ENCODE data around the gene ADAM29.

The ADAM29 gene

DNA sequence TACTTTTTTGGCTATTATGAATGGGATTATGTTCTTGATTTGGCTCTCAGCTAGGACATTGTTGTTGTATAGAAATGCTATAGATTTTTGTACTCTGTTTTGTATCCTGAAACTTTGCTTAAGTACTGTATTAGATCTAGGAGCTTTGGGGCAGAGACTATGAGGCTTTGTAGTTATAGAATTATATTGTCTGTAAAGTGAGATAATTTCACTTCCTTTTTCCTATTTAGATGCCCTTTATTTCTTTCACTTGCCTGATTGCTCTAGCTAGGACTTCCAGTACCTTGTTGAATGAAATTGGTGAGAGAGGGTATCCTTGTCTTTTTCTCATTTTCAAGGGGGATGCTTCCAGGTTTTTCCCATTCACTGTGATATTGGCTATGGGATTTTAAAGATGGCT, 28.1 kb downstream of the ADAM29 start:
- no peaks in the 10 kb centered on the region for H3K9me2 ChIP-seq (replicated peaks; ENCODE audit: low read depth, low read length)
- no peak overlapping the region for H3K9ac ChIP-seq (ENCODE audit: low read depth, low read length, poor library complexity, severe bottlenecking)
- no peak overlapping the region for H3K4me2 ChIP-seq (ENCODE audit: low read depth, low read length, poor library complexity, severe bottlenecking)
- no peaks in the 10 kb centered on the region for H3K27me3 ChIP-seq (ENCODE audit: insufficient read depth, low read length, poor library complexity, severe bottlenecking)
- H3F3A ChIP-seq (ENCODE audit: low read depth), result no peaks in the 10 kb centered on the region
- H3K4me1 ChIP-seq (ENCODE audit: insufficient read depth, low read length, poor library complexity, severe bottlenecking), result no peaks in the 10 kb centered on the region
- no peak overlapping the region for H3K4me3 ChIP-seq (ENCODE audit: low read length, poor library complexity, severe bottlenecking)
- no peaks in the 10 kb centered on the region for H3K36me3 ChIP-seq (ENCODE audit: insufficient read depth, low read length)
- H3K9me3 ChIP-seq (ENCODE audit: insufficient read depth, low read depth, low read length), result no peaks in the 10 kb centered on the region
- H3K79me2 ChIP-seq (ENCODE audit: insufficient read depth, low read length), result no peaks in the 10 kb centered on the region
- TF ChIP-seq, protein P1, sequence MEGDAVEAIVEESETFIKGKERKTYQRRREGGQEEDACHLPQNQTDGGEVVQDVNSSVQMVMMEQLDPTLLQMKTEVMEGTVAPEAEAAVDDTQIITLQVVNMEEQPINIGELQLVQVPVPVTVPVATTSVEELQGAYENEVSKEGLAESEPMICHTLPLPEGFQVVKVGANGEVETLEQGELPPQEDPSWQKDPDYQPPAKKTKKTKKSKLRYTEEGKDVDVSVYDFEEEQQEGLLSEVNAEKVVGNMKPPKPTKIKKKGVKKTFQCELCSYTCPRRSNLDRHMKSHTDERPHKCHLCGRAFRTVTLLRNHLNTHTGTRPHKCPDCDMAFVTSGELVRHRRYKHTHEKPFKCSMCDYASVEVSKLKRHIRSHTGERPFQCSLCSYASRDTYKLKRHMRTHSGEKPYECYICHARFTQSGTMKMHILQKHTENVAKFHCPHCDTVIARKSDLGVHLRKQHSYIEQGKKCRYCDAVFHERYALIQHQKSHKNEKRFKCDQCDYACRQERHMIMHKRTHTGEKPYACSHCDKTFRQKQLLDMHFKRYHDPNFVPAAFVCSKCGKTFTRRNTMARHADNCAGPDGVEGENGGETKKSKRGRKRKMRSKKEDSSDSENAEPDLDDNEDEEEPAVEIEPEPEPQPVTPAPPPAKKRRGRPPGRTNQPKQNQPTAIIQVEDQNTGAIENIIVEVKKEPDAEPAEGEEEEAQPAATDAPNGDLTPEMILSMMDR (conservative IDR thresholded peaks at IDR 0.05; ENCODE audit: low read length), result no peak
- TF ChIP-seq EZH2phosphoT487 (IDR thresholded peaks at IDR 0.05; ENCODE audit: borderline replicate concordance), result no peak
- H2AFZ ChIP-seq (ENCODE audit: low read length), result no peak overlapping the region
- H4K20me1 ChIP-seq (ENCODE audit: insufficient read depth, low read length, poor library complexity, severe bottlenecking), result no peaks in the 10 kb centered on the region

DNA sequence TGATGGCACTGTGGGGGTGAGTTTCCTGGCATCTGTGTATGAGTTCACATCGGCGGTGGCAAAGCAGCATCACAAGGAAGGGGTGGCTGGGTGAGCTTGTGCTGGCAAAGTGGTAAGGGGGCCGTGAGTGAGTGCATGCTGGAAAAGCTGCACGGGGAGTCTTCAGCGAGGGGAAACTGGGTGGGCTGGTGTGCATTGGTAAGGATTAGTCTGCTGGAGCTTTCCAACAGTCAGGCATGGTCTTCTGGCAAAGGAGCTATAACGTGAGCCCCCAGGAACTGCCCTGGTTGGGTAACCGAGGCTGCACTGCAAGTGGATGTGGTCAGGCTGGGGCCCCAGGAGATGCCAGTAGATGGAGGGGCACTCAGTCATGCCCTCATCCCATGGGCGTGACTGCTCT, 30.7 kb downstream of the ADAM29 start:
- H4K20me1 ChIP-seq (ENCODE audit: insufficient read depth, low read length, poor library complexity, severe bottlenecking), result no peaks in the 10 kb centered on the region
- H3K4me1 ChIP-seq (ENCODE audit: insufficient read depth, low read length, poor library complexity, severe bottlenecking), result no peaks in the 10 kb centered on the region
- no peak overlapping the region for H2AFZ ChIP-seq (ENCODE audit: low read length)
- H3K4me3 ChIP-seq (ENCODE audit: low read length, poor library complexity, severe bottlenecking), result no peak overlapping the region
- no peak overlapping the region for H3K9ac ChIP-seq (ENCODE audit: low read depth, low read length, poor library complexity, severe bottlenecking)
- no peaks in the 10 kb centered on the region for H3K79me2 ChIP-seq (ENCODE audit: insufficient read depth, low read length)
- no peak overlapping the region for H3K4me2 ChIP-seq (ENCODE audit: low read depth, low read length, poor library complexity, severe bottlenecking)
- H3F3A ChIP-seq (ENCODE audit: low read depth), result no peaks in the 10 kb centered on the region
- H3K9me3 ChIP-seq (ENCODE audit: insufficient read depth, low read depth, low read length), result no peaks in the 10 kb centered on the region
- no peak for TF ChIP-seq EZH2phosphoT487 (IDR thresholded peaks at IDR 0.05; ENCODE audit: borderline replicate concordance)
- TF ChIP-seq, protein P1 (conservative IDR thresholded peaks at IDR 0.05; ENCODE audit: low read length), result no peak
- no peaks in the 10 kb centered on the region for H3K36me3 ChIP-seq (ENCODE audit: insufficient read depth, low read length)
- no peaks in the 10 kb centered on the region for H3K9me2 ChIP-seq (replicated peaks; ENCODE audit: low read depth, low read length)
- H3K27me3 ChIP-seq (ENCODE audit: insufficient read depth, low read length, poor library complexity, severe bottlenecking), result no peaks in the 10 kb centered on the region

DNA sequence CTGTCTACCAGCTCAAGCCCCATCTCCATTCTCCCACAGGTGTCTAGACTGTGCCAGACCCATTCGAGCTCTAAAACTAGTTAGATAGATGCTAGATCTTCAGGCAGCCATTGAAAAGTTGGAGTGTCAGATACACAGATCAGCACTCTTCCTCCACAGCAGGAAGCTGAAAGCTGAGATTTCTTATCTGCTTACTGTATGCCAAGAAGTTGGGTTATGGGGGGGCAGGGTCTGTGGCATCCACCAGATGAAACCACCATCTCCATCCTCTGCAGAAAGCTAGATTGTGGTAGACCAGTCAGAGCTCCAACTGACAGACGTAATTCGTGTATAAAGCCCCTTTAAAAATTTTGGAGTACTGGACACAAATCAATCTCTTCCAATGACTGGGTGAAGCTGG, 54.8 kb downstream of the ADAM29 start:
- no peak overlapping the region for H3K9ac ChIP-seq (ENCODE audit: low read depth, low read length, poor library complexity, severe bottlenecking)
- H3F3A ChIP-seq (ENCODE audit: low read depth), result no peaks in the 10 kb centered on the region
- H2AFZ ChIP-seq (ENCODE audit: low read length), result no peak overlapping the region
- H3K9me2 ChIP-seq (replicated peaks; ENCODE audit: low read depth, low read length), result no peaks in the 10 kb centered on the region
- H3K4me3 ChIP-seq (ENCODE audit: low read length, poor library complexity, severe bottlenecking), result no peak overlapping the region
- no peaks in the 10 kb centered on the region for H3K79me2 ChIP-seq (ENCODE audit: insufficient read depth, low read length)
- no peak overlapping the region for H3K4me2 ChIP-seq (ENCODE audit: low read depth, low read length, poor library complexity, severe bottlenecking)
- no peaks in the 10 kb centered on the region for H3K9me3 ChIP-seq (ENCODE audit: insufficient read depth, low read depth, low read length)
- H3K4me1 ChIP-seq (ENCODE audit: insufficient read depth, low read length, poor library complexity, severe bottlenecking), result no peaks in the 10 kb centered on the region
- H3K36me3 ChIP-seq (ENCODE audit: insufficient read depth, low read length), result no peaks in the 10 kb centered on the region
- TF ChIP-seq, protein P1 (conservative IDR thresholded peaks at IDR 0.05; ENCODE audit: low read length), result no peak
- TF ChIP-seq EZH2phosphoT487 (IDR thresholded peaks at IDR 0.05; ENCODE audit: borderline replicate concordance), result no peak
- H3K27me3 ChIP-seq (ENCODE audit: insufficient read depth, low read length, poor library complexity, severe bottlenecking), result no peaks in the 10 kb centered on the region
- H4K20me1 ChIP-seq (ENCODE audit: insufficient read depth, low read length, poor library complexity, severe bottlenecking), result no peaks in the 10 kb centered on the region

Data from Loucy (cell line).